ENCODE measurements around the gene MINDY2. TPM values are rescaled to one million over a fixed set of nuclear protein-coding genes. Genes with fewer than 3 reads are reported as not detected.

MINDY2 gene
- 5.4 TPM for total RNA-seq (2013)
- polyA plus RNA-seq (10 to 100 TPM in 1 of 3 donors, 1 to 10 TPM in 2; 3.4 to 10.9 (median 3.4) TPM), polyA minus RNA-seq (3.3 and 4.2 TPM in 2 replicates), total RNA-seq (4.3 to 37.8 (median 25.9) reads per million in 11 experiments)

DNA sequence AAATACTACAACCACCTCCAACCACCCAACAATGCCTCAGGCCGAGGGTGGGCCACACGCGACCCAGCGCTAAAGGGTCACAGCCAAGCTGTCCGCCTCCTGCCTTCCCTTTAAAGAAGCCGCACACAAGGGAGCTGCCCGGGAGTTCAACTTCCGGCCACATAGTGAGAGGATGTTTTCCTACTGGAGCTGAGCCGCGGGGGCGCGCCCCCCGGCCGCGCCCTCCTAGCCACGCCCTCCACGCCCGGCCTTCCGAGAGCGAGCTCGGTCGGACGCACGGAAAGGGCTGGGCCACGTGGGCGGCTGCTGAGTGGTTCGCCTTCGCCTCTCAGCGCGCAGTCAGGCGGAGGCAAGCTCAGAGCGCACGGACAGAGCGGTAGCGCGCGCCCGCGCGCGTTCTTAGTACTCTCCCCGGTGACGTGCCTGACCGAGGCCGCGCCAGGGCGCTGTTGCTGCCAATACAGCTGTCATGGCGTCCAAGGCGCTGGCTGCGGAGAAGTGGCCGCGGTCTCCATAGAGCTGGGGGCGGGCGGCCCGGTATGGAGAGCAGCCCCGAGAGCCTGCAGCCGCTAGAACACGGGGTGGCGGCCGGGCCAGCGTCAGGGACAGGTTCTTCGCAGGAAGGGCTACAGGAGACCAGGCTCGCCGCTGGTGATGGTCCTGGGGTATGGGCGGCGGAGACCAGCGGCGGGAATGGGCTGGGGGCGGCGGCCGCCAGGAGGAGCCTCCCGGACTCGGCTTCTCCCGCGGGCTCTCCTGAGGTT lies at the start of gene MINDY2:
Gene MINDY2 (plus strand): TSS at position 446 of the 764 bp plus-strand sequence. CDS start 94 bp downstream, at position 540.
- no peaks in the 10 kb centered on the region for H3K36me3 Mint-ChIP-seq
- H3K27ac Mint-ChIP-seq = peak within 1 kb of the TSS; percentile 81 to 95 (median 92)

GRCh38 chr15:58724466-58724865 lies 46.6 kb upstream of the MINDY2 start:
- Histone ChIP-seq H3K27ac (ENCODE audit: low read depth in 1 of 2, low read length in 2 of 2) (peak overlapping the region; percentile 42 to 67), H3K4me3 (replicated peaks in 1 of 3; ENCODE audit: low read depth in 2 of 3, low read length in 3 of 3) (no peak overlapping the region), H3K27me3 (ENCODE audit: control insufficient read depth in 2 of 2, insufficient read depth in 2 of 2, low read length in 2 of 2) (no peaks in the 10 kb centered on the region), H3K4me2 (replicated peaks; ENCODE audit: extremely low read depth, low read length, poor library complexity, severe bottlenecking) (no peak overlapping the region), H3K36me3 (replicated peaks in 1 of 2; ENCODE audit: control insufficient read depth in 1 of 2, insufficient read depth in 2 of 2, low read length in 2 of 2) (peaks cover 0 to 3% of the 10 kb centered on the region in 2 donors), H3K9me3 (replicated peaks in 1 of 2; ENCODE audit: control insufficient read depth in 1 of 2, insufficient read depth in 1 of 2, low read length in 2 of 2) (no peaks in the 10 kb centered on the region), H3K9ac (ENCODE audit: insufficient read depth, low read length, poor library complexity, severe bottlenecking) (no peak overlapping the region), H3K79me2 (ENCODE audit: insufficient read depth, low read length) (peaks cover 99% of the 10 kb centered on the region), H3K4me1 (ENCODE audit: control insufficient read depth in 1 of 2, insufficient read depth in 2 of 2, low read length in 2 of 2) (peaks cover 19 to 20% of the 10 kb centered on the region in 2 donors), H4K20me1 (ENCODE audit: insufficient read depth, low read length) (peaks cover 99% of the 10 kb centered on the region), H2AFZ (ENCODE audit: insufficient read depth, low read depth, low read length, poor library complexity, severe bottlenecking) (no peak overlapping the region)
- Mint-ChIP-seq H3K4me1 (peaks cover 41% of the 10 kb centered on the region), H3K4me3 (no peak overlapping the region), H3K27me3 (ENCODE audit: low read depth in 3 of 3) (peaks cover 0 to 2% (median 0%) of the 10 kb centered on the region in 3 donors), H3K27ac (peak overlapping the region; percentile 43 to 71 (median 62)), H3K36me3 (peaks cover 8 to 11% of the 10 kb centered on the region in 2 donors), H3K9me3 (no peaks in the 10 kb centered on the region)
- WGBS (ENCODE audit: insufficient coverage) = no CpG with 5 or more reads among the region's 1 CpG
- peak; percentile 32 to 62 (median 34) for DNase-seq
- TF ChIP-seq, protein P1, sequence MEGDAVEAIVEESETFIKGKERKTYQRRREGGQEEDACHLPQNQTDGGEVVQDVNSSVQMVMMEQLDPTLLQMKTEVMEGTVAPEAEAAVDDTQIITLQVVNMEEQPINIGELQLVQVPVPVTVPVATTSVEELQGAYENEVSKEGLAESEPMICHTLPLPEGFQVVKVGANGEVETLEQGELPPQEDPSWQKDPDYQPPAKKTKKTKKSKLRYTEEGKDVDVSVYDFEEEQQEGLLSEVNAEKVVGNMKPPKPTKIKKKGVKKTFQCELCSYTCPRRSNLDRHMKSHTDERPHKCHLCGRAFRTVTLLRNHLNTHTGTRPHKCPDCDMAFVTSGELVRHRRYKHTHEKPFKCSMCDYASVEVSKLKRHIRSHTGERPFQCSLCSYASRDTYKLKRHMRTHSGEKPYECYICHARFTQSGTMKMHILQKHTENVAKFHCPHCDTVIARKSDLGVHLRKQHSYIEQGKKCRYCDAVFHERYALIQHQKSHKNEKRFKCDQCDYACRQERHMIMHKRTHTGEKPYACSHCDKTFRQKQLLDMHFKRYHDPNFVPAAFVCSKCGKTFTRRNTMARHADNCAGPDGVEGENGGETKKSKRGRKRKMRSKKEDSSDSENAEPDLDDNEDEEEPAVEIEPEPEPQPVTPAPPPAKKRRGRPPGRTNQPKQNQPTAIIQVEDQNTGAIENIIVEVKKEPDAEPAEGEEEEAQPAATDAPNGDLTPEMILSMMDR (IDR thresholded peaks at IDR 0.05) = no peak
- intact Hi-C loops (cut with micrococcal nuclease) = no loop called here

More for the DNA sequence above, at the start of gene MINDY2:
- Histone ChIP-seq H3K79me2 (ENCODE audit: insufficient read depth, low read length) (peaks cover 40% of the 10 kb centered on the region), H3K9ac (ENCODE audit: insufficient read depth, low read length, poor library complexity, severe bottlenecking) (peak within 1 kb of the TSS; percentile 86), H2AFZ (ENCODE audit: insufficient read depth, low read depth, low read length, poor library complexity, severe bottlenecking) (peak within 1 kb of the TSS; percentile 92), H3K4me2 (replicated peaks; ENCODE audit: extremely low read depth, low read length, poor library complexity, severe bottlenecking) (peak within 1 kb of the TSS; percentile 74), H3K36me3 (replicated peaks in 1 of 2; ENCODE audit: control insufficient read depth in 1 of 2, insufficient read depth in 2 of 2, low read length in 2 of 2) (no peaks in the 10 kb centered on the region), H3K27me3 (ENCODE audit: control insufficient read depth in 2 of 2, insufficient read depth in 2 of 2, low read length in 2 of 2) (no peaks in the 10 kb centered on the region), H3K4me3 (replicated peaks in 1 of 3; ENCODE audit: low read depth in 2 of 3, low read length in 3 of 3) (peak within 1 kb of the TSS; percentile 75 to 92 (median 92)), H3K9me3 (replicated peaks in 1 of 2; ENCODE audit: control insufficient read depth in 1 of 2, insufficient read depth in 1 of 2, low read length in 2 of 2) (no peaks in the 10 kb centered on the region), H3K27ac (ENCODE audit: low read depth in 1 of 2, low read length in 2 of 2) (peak within 1 kb of the TSS; percentile 93), H4K20me1 (ENCODE audit: insufficient read depth, low read length) (peaks cover 8% of the 10 kb centered on the region), H3K4me1 (ENCODE audit: control insufficient read depth in 1 of 2, insufficient read depth in 2 of 2, low read length in 2 of 2) (peaks cover 26 to 34% of the 10 kb centered on the region in 2 donors)
- H3K4me1 Mint-ChIP-seq = peaks cover 7% of the 10 kb centered on the region
- H3K27me3 Mint-ChIP-seq (ENCODE audit: low read depth in 3 of 3) = peaks cover 0 to 2% (median 0%) of the 10 kb centered on the region in 3 donors
- peak; percentile 94 to 99 (median 97) for DNase-seq
- H3K9me3 Mint-ChIP-seq = peaks cover 0 to 2% (median 0%) of the 10 kb centered on the region in 7 donors
- H3K4me3 Mint-ChIP-seq = peak within 1 kb of the TSS; percentile 94 to 95
- intact Hi-C loops (cut with micrococcal nuclease) = loop anchor here in 1 of 2 donors (10.0 kb wide), 1 partner anchor 526 kb away; no protein-coding TSS in a partner anchor
- TF ChIP-seq, protein P1 (IDR thresholded peaks at IDR 0.05) = peak; percentile 48
- WGBS (ENCODE audit: insufficient coverage) = under 1% methylated on average over 75 of the region's 75 CpGs

Data from CD14-positive monocyte (primary cell).